Common myeloid progenitor, CD34-positive (primary cell): Measurements from ENCODE around the gene OR2A25.

ENCODE experiments used
- CTCF ChIA-PET: fragments of 350-600 bp; sonication (Branson Sonifier 250); formaldehyde crosslinking; loops from one replicate; lab custom pipeline; 2021; ENCODE audit warnings: antibody characterized with exemption; lab: Charles Lee
- POLR2A ChIA-PET: fragments of 350-600 bp; sonication (Branson Sonifier 250); formaldehyde crosslinking; loops from one replicate; lab custom pipeline; 2021; ENCODE audit warnings: antibody characterized with exemption; lab: Charles Lee
- DNase-seq, 3 donors: peaks; one replicate each; pipeline versions ENCODE4 v3.0.0 to v3.0.0-alpha.2; 2013
- H3K27ac ChIP-seq, 2 experiments: 1 replicate in 1 of 2; 2 replicates in 1 of 2; pipeline ENCODE4 v1.7.0; 2013; ENCODE audit warnings: inconsistent platforms in 2 of 2, low read length in 2 of 2, mild to moderate bottlenecking in 2 of 2, low read depth in 1 of 2, moderate library complexity in 1 of 2; ENCODE audit not compliant: severe bottlenecking in 2 of 2, insufficient read depth in 1 of 2, poor library complexity in 1 of 2
- H3K27me3 ChIP-seq, 5 experiments: replicated peaks in 2 of 5; 1 replicate in 3 of 5; 2 replicates in 2 of 5; pipeline versions ENCODE4 v1.6.1 to v1.7.0; 2013; ENCODE audit warnings: low read length in 4 of 5, mild to moderate bottlenecking in 2 of 5, moderate library complexity in 2 of 5, inconsistent platforms in 1 of 5; ENCODE audit not compliant: insufficient read depth in 5 of 5, control insufficient read depth in 4 of 5
- H3K36me3 ChIP-seq, 4 experiments: 1 replicate in 2 of 4; 2 replicates in 2 of 4; pipeline versions ENCODE4 v1.6.1 to v1.7.0; 2013; ENCODE audit warnings: low read length in 3 of 4, control low read depth in 1 of 4, mild to moderate bottlenecking in 1 of 4; ENCODE audit not compliant: control insufficient read depth in 4 of 4, insufficient read depth in 4 of 4
- H3K4me1 ChIP-seq, 4 experiments: 1 replicate in 3 of 4; 2 replicates in 1 of 4; pipeline versions ENCODE4 v1.6.1 to v1.7.1; 2013; ENCODE audit warnings: low read length in 3 of 4, mild to moderate bottlenecking in 3 of 4, control low read depth in 1 of 4, inconsistent platforms in 1 of 4, moderate library complexity in 1 of 4; ENCODE audit not compliant: control insufficient read depth in 4 of 4, insufficient read depth in 4 of 4; ENCODE audit errors: control extremely low read depth in 1 of 4
- H3K4me3 ChIP-seq, 7 experiments: 1 replicate in 4 of 7; 2 replicates in 3 of 7; pipeline versions ENCODE4 v1.5.1 to v1.7.0; 2013; ENCODE audit warnings: mild to moderate bottlenecking in 7 of 7, low read length in 6 of 7, moderate library complexity in 6 of 7, inconsistent platforms in 2 of 7, low read depth in 2 of 7, control low read depth in 1 of 7; ENCODE audit not compliant: insufficient read depth in 4 of 7, control insufficient read depth in 1 of 7; ENCODE audit errors: extremely low read depth in 1 of 7
- H3K9me3 ChIP-seq, 5 experiments: 1 replicate in 4 of 5; 2 replicates in 1 of 5; pipeline versions ENCODE4 v1.6.1 to v1.7.1; 2013; ENCODE audit warnings: low read length in 4 of 5, mild to moderate bottlenecking in 2 of 5, inconsistent platforms in 1 of 5, low read depth in 1 of 5, moderate library complexity in 1 of 5; ENCODE audit not compliant: control insufficient read depth in 4 of 5, insufficient read depth in 2 of 5; ENCODE audit errors: control extremely low read depth in 1 of 5
- WGBS: methylation state at CpG from one replicate; pipeline ENCODE4 v1.1.5; 2013; ENCODE audit not compliant: insufficient coverage; 5-methylcytosine and 5-hydroxymethylcytosine counted together

The OR2A25 gene

DNA sequence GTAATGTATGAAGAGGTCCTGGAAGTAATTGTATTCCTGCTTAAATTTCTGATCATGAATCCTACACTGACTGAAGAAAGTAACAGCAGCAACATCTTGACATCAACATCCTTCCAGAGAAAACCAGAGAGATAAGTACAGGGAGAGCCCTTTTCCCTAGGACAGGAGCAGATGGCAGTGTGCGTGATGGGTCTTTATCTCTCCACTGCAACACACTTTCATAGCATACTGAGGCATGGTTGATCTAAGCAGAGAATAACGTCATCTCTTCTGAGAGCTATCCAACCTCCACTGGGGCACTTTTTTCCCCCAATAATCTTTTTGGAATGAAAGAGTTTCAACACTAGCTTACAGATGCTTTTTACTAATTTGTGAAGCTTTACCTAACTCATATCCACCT lies 342 bp downstream of the OR2A25 start:
- no peak overlapping the region for H3K4me3 ChIP-seq
- POLR2A ChIA-PET: no interaction called here
- no peaks in the 10 kb centered on the region for H3K4me1 ChIP-seq
- CTCF ChIA-PET: interaction anchor here (1.2 kb wide), 1 partner anchor 58 kb away, joined by 3 read pairs; no protein-coding TSS in a partner anchor
- 100% methylated on average over 1 of the region's 2 CpGs for WGBS
- DNase-seq: no peak
- H3K9me3 ChIP-seq: no peaks in the 10 kb centered on the region
- H3K36me3 ChIP-seq: no peaks in the 10 kb centered on the region
- no peaks in the 10 kb centered on the region for H3K27me3 ChIP-seq
- H3K27ac ChIP-seq: no peak overlapping the region

DNA sequence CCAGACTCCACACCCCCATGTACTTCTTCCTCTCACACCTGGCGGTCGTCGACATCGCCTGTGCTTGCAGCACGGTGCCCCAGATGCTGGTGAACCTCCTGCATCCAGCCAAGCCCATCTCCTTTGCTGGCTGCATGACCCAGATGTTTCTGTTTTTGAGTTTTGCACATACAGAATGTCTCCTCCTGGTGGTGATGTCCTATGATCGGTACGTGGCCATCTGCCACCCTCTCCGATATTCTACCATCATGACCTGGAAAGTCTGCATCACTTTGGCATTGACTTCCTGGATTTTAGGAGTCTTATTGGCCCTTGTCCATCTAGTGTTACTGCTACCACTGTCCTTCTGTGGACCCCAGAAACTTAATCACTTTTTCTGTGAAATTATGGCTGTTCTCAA lies 4.8 kb downstream of the OR2A25 start:
- no peaks in the 10 kb centered on the region for H3K4me1 ChIP-seq
- 96% methylated on average over 7 of the region's 8 CpGs for WGBS
- no peaks in the 10 kb centered on the region for H3K9me3 ChIP-seq
- CTCF ChIA-PET: no interaction called here
- H3K27me3 ChIP-seq: no peaks in the 10 kb centered on the region
- H3K27ac ChIP-seq: no peak overlapping the region
- no peaks in the 10 kb centered on the region for H3K36me3 ChIP-seq
- H3K4me3 ChIP-seq: no peak overlapping the region
- POLR2A ChIA-PET: no interaction called here
- DNase-seq: no peak

DNA sequence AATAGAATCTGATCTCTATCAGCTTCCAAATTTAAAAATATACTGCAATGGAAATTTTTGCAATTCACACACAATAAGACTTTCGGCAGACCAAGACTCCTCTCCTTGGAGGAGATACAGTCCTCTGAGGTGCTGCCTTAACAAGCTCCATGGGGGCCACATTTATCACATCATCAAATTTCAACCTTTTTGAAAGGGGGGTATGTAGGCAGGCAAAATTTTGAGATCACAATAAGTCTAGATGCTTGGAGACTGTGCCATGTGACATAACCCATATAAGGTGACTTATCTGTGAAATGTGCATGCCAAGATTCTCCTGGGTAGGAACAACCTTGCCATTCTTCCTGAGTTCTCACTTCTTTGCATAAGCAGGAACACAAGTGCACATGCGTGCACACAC lies 16.4 kb downstream of the OR2A25 start, which contains the start of gene OR2A12:
OR2A12 (plus strand) TSS at position 301 of the 400 bp plus-strand sequence. CDS start 8,830 bp downstream, outside the sequence.
- Histone ChIP-seq H3K4me3 (no peak within 1 kb of the TSS), H3K9me3 (no peaks in the 10 kb centered on the region), H3K36me3 (no peaks in the 10 kb centered on the region), H3K4me1 (no peaks in the 10 kb centered on the region), H3K27ac (no peak within 1 kb of the TSS), H3K27me3 (no peaks in the 10 kb centered on the region)
- no CpG with 5 or more reads among the region's 2 CpGs for WGBS
- no peak for DNase-seq
- POLR2A ChIA-PET: no interaction called here
- CTCF ChIA-PET: no interaction called here

DNA sequence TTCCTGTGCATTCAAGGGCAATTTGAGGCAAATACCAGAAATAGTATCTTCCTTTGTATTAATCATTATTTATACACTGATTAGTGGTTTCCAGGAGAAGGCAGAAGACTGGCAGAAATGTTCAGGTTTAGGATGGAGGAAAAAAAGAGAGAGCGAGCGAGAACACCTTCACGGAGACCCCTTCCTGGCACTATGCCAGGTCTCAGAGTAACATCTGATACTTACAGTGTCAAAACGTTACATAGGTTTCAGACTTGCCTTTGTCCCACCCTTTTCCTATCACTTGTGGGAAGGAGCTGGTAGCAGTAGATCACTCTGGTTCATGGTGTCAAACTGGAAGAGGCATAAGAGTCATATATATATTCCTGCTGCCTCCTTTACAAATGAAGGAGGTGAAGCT lies 17.1 kb downstream of the OR2A25 start:
- POLR2A ChIA-PET: no interaction called here
- no peaks in the 10 kb centered on the region for H3K36me3 ChIP-seq
- CTCF ChIA-PET: no interaction called here

DNA sequence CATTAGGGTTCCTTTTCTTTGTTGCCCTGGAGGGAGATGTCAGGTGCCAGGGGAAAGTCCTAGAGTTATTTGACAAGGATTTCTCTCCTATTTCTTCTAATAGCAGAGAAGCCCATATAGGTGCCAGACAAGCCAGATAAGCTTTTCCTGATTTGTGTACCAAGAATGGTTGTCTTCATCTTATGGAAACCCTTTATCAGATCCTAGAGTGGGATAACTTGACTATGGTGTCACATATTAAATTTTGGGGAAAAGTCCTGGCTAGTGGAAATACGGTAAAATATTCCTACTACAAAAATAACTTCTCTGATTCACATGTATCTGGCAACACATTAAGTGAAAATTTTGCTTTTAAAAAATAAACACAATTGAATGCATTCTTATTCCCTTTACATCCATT lies 17.6 kb downstream of the OR2A25 start:
- POLR2A ChIA-PET: no interaction called here
- no peak overlapping the region for H3K27ac ChIP-seq
- no peaks in the 10 kb centered on the region for H3K4me1 ChIP-seq
- WGBS: no CpG with 5 or more reads among the region's 1 CpG
- H3K36me3 ChIP-seq: no peaks in the 10 kb centered on the region
- H3K9me3 ChIP-seq: no peaks in the 10 kb centered on the region
- CTCF ChIA-PET: no interaction called here
- H3K4me3 ChIP-seq: no peak overlapping the region
- no peaks in the 10 kb centered on the region for H3K27me3 ChIP-seq
- DNase-seq: no peak

More for the DNA sequence above, 17.1 kb downstream of the OR2A25 start:
- Histone ChIP-seq H3K27me3 (no peaks in the 10 kb centered on the region), H3K4me3 (no peak overlapping the region), H3K27ac (no peak overlapping the region), H3K9me3 (no peaks in the 10 kb centered on the region), H3K4me1 (no peaks in the 10 kb centered on the region)
- WGBS: 80% methylated on average over 2 of the region's 4 CpGs
- no peak for DNase-seq

DNA sequence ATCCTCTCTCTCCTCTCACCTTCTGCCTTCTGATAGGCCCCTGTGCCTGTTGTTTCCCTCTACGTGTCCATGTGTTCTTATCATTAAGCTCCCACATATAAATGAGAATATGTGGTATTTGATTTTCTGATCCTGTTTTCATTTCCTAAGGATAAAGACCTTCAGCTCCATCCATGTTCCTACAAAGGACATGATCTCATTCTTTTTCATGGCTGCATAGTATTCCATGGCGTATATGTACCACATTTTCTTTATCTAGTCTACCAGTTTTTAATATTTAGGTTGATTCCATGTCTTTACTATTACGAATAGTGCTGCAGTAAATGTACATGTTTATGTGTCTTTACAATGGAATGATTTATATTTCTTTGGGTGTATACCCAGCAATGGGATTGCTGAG lies 21.1 kb downstream of the OR2A25 start:
- H3K27me3 ChIP-seq: no peaks in the 10 kb centered on the region
- no peaks in the 10 kb centered on the region for H3K9me3 ChIP-seq
- no peak for DNase-seq
- no peak overlapping the region for H3K27ac ChIP-seq
- H3K36me3 ChIP-seq: no peaks in the 10 kb centered on the region
- WGBS: 100% methylated on average over 1 of the region's 3 CpGs
- H3K4me1 ChIP-seq: no peaks in the 10 kb centered on the region
- POLR2A ChIA-PET: no interaction called here
- CTCF ChIA-PET: no interaction called here
- H3K4me3 ChIP-seq: no peak overlapping the region

DNA sequence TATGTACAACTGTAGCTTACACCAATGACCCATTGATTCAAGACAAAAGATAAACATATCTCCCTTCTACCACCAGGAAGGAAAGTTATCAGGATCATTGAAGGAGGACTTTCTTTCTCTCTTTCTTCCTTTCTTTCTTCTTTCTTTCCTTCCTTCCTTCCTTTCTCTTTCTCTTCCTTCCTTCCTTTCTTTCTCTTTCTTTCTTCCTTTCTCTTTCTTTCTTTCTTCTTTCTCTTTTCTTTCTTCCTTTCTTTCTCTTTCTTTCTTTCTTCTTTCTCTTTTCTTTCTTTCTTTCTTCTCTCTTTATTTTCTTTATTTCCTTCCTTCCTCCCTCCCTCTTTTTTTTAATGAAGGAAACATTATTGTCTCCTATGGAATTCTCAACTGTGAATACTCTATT lies 29.2 kb downstream of the OR2A25 start:
- DNase-seq: no peak
- Histone ChIP-seq H3K36me3 (no peaks in the 10 kb centered on the region), H3K9me3 (no peaks in the 10 kb centered on the region), H3K27ac (no peak overlapping the region), H3K4me3 (no peak overlapping the region), H3K27me3 (no peaks in the 10 kb centered on the region), H3K4me1 (no peaks in the 10 kb centered on the region)
- CTCF ChIA-PET: no interaction called here
- POLR2A ChIA-PET: no interaction called here
